Testis (tissue), 2 donors: Measurements from ENCODE around the gene CENPI.

Experiments
- POLR2A ChIP-seq: fragments of 450-650 bp; IDR thresholded peaks from one replicate; pipeline ENCODE4 v1.6.1; 2017; ENCODE audit warnings: antibody characterized with exemption, mild to moderate bottlenecking, moderate library complexity
- TF ChIP-seq, protein P1 (sequence below), 3 experiments: fragments of 450-650 bp in 2 of 3; fragments of 200-600 bp in 1 of 3; sonication (generic) in 1 of 3; IDR thresholded peaks; one replicate each; pipeline ENCODE4 v1.5.1; 2016 to 2019; ENCODE audit warnings: antibody characterized with exemption in 3 of 3, mild to moderate bottlenecking in 2 of 3, moderate library complexity in 1 of 3

DNA sequence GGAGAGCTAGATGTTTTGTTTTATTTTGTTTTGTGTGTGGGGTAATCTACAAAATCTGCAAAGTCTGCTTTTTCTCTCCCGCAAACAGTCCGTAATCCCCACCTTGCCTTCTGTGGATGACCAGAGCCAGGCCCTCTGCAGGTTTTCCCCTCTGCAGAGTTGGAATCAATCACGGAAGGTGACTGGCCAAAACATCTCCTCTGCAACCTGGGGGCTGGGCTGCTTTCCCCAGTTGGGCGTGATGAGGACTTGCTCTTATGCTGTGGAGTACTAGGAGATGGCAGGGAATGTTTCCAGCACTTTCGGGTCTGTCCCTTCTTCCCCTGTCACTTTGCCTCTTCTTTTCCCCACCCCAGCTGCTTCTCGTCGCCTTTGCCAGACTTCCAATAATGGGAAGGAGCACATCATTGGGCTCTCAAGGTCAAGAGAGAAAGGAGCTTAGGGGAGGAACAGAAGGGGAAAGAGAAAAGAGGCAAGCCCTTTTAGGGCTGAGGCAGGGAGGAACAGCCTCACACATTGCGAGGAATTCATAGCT, 18.2 kb upstream of the CENPI start:
- no peak for TF ChIP-seq POLR2A
- TF ChIP-seq, protein P1, sequence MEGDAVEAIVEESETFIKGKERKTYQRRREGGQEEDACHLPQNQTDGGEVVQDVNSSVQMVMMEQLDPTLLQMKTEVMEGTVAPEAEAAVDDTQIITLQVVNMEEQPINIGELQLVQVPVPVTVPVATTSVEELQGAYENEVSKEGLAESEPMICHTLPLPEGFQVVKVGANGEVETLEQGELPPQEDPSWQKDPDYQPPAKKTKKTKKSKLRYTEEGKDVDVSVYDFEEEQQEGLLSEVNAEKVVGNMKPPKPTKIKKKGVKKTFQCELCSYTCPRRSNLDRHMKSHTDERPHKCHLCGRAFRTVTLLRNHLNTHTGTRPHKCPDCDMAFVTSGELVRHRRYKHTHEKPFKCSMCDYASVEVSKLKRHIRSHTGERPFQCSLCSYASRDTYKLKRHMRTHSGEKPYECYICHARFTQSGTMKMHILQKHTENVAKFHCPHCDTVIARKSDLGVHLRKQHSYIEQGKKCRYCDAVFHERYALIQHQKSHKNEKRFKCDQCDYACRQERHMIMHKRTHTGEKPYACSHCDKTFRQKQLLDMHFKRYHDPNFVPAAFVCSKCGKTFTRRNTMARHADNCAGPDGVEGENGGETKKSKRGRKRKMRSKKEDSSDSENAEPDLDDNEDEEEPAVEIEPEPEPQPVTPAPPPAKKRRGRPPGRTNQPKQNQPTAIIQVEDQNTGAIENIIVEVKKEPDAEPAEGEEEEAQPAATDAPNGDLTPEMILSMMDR (IDR thresholded peaks at IDR 0.05), result no peak
